ENCODE data around the gene NDN.

GRCh38 chr15:23686466-23687142, 501 bp downstream of the NDN start:
- TF ChIP-seq CTCF (IDR thresholded peaks at IDR 0.05) = no peak
- TF ChIP-seq POLR2A (IDR thresholded peaks at IDR 0.05) = no peak

Measured in adrenal gland (tissue), 5 donors.